GM21737 (cell line): ENCODE results near the gene KIAA0753.

Experiments used
- ATAC-seq: cut with Tn5 transposase; IDR thresholded peaks from one replicate; pipeline ENCODE4 v1.9.1; 2021; ENCODE audit warnings: mild to moderate bottlenecking, moderate library complexity; ENCODE audit not compliant: unreplicated experiment

KIAA0753 gene

DNA sequence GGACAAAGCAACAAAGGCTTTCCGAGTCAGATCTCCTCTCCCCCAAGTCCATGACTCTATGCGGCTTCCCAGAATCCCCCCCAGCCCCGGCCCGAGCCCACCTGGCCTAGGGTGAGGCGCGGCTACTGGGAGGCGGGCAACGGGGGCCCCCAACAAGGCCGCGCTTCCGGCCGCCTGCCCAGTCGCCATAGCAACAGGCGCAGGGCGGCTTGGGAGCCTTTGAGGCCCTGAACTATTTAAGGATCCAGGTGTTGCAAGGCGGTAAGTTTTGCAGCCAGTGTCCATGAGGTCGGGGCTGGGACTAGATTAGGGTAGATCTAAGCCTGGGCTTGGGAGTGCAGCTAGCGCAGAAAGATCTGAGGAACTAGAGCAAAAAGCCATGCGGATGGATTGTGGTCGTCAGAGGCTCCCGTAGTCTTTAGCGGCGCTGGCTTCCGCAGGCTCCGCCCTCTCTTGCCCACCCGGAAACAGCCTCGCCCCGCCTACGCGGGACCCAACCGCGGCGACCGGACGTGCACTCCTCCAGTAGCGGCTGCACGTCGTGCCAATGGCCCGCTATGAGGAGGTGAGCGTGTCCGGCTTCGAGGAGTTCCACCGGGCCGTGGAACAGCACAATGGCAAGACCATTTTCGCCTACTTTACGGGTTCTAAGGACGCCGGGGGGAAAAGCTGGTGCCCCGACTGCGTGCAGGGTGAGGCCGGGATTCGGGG is at the start of gene KIAA0753, which contains the start of gene TXNDC17:
Gene KIAA0753 (minus strand): TSS at position 176 of the 711 bp plus-strand sequence. CDS start 5,608 bp downstream, outside the sequence.
Gene TXNDC17 (plus strand): TSS at position 525 of the 711 bp plus-strand sequence. CDS start 23 bp downstream, at position 548.
- peak; percentile 90 for ATAC-seq

DNA sequence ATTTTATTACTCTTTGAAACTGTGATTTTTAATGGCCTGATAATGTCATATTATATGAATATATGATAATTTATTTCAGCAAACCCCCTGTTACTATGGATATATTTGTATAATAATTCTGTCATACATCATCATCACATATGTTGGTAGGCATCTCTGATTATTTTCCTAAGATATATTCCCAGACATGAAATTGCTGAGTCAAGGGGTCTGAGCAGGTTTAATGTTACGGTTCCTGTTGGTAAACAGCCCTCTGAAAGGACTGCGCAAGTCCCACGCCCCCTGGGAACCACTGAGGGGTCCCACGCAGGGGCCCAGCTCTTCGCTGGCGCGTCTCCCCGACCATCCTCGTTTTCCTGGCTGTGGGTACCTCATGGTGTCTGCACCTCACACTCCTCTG is 48.4 kb upstream of the KIAA0753 start:
- no peak for ATAC-seq

DNA sequence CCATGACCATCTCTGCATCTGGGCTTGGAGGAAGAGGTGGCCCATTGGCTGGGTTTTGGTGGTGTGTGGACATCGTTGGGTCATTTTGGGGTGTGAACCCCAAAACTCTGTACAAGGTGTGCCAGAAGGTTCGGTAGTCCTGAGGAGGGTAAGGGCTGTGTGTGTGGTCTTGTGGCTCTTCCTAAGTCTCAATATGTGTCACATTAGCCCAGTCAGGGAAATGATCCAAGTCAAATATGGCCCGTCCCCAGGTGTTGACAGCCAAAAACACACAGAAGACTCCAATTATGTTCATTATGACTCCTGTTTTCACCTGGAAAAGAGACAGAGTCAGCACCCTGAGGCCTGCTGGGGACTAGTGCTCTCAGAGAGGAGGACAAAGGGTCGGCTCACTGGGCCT is 45.5 kb upstream of the KIAA0753 start:
- no peak for ATAC-seq

DNA sequence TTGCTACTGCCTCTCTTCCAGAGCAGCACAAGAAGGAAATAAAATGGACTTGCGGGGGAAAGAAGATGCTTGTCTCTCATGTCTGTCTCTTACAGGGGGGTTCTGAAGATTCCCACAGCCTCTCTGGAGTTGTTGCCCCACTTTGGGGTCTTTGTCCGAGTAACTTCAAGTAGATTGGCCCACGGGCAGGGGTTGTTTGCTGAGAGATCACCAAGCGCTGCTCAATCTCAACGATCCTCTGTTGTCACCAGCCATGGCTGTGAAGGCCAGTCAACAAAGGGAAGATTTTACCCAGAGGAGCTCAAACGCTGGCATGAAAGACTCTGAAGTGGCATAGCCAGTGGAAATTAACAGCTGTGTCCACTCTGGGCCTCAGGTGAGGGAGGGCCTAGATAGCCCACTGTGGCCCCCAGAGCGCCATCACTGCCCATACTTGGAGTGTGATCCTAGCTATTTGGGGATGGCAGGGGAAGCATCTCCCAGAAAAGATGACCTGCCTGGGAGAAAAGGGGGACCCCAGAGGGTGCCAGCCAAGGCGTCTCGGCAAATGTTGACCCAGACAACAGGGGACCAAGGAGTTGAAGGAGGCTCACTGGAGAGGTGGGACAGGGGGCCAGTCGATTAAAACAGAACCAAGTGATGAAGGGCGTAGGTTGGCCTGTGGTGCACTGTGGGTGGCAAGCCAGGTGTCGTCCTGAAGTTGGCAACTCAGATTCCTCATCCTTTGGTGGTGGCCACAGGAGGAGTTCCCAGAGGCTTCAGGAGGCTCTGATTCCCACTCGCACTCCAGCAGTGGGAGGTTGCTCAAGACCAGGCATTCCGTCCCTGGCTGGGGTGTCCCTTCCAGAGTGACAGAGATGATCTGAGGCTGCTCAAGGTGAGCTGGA is 44.6 kb upstream of the KIAA0753 start:
- no peak for ATAC-seq

DNA sequence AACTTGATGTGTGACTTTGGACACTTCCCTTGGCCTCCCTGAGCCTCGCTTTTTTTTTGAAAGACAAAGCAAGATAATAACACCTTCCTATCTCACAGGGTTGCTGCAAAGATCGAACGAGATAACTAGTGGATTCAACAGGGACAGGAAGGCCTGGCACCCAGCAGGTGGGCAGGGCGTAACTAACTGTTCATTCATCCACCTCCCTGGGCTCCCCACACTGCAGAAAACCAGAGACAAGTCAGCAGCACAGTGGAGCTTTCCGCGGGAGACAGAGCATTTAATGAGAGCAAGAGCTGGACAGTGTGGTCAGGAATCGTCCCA is 43.9 kb upstream of the KIAA0753 start:
- ATAC-seq: no peak

DNA sequence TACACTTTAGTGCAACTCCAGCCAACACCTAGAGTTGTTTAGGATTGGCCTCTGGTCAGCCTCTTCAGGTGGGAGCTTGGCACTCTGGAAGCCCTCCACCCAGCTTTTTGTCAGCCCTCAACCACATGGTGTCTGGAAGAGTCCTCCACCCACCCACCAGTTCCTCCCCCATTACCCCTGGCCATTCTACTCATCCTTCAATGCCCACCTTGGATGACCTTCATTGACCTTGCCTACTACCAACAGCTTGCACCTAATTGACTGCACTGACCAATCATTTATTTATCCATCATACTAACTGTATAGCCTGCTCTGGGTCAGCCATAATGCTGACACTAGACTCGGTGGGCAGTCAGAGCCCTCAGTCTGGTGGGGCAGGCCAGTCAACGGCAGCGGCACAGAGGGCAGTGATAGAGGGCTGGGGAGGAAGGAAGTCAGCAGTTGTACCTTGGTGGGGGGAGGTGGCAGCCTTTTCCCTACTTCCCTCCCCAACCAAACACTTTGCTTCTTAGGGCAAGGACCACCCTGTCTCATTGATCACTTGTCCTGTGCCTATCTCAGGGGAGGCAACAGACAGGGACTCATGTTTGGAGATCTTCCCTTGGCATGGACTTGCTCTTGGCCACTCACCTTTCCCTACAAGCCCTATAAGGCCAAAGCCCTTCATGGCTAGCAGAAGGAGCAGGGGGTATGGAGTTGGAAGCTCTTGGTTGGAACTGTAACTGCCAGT is 43.4 kb upstream of the KIAA0753 start:
- ATAC-seq: no peak

DNA sequence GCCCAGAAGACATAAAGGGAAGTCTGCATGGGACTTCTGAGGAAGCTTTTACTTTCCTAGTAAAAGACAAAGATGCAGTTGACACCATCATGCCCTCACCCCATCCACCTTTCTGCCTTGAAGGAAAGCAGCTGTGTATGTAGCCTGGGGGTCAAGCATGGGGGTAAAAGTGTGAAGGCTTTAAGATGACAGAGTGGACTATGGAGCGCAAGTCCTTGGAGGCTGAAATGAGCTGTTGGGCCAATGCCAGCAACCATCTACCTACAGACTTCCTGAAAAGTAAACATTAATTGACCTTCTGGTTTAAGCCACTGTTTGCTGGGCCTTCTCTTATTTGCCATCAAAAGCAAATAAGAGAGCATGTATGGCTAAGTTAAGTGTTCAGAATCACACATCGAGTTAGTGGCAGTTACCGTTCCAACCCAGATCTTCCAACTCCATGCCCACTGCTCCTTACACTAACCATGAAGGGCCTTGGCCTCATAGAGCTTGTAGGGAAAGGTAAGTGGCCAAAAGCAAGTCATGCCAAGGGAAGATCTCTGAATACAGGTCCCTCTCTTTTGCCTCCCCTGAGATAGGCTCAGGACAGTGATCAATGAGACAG is 42.7 kb upstream of the KIAA0753 start:
- no peak for ATAC-seq

DNA sequence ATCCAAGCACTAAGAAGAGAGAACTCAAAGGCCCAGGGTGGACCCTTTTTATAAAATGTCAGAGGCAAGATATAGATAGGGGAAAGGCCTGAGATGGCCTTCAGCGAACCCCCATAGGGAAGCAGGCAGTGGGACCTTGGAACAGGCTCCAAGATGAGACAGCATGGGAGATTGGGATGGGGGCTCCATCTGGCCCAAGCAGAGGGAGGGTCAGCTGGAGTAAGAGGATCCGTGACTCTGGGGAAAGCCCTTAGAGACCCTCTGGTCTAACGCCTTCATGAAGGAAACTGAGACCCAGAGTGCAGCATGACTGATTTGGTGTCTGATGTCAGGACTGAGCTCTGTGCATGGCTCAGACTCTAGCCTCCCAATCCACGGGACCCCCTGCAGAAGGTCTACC is 41.8 kb upstream of the KIAA0753 start:
- ATAC-seq: no peak

DNA sequence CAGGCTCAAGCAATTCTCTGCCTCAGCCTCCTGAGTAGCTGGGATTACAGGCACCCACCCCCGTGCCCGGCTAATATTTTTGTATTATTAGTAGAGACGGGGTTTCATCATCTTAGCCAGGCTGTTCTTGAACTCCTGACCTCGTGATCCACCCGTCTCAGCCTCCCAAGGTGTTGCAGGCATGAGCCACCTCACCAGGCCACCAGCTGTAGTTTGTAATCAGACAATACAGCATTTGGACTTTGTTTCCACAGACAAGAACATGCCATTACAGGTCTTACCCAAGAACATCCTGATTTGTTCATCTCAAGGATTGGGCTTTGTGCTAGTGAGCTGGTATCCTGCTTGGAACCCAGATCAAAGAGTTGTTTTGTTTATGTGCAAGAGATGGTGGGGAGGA is 41.2 kb upstream of the KIAA0753 start:
- no peak for ATAC-seq

DNA sequence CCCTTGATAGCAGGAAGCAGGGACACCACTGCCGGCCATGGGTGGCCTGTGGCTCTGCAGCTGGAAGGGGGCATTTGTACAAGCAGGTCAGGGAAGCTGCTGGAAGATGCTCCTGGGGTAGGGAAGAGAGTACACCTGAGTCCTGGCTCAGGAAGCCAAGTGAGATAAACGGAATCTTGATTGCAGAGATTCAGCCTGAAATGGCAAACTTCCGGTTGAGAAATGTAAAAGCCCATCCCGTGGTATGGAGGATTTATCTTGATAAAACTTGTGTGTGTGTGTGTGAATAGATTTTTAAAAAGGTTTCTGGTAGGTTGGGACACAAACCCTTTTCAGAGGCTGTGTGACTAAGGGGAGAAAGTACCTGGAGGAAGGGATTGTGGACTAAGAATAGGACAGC is 40.7 kb upstream of the KIAA0753 start:
- ATAC-seq: no peak

DNA sequence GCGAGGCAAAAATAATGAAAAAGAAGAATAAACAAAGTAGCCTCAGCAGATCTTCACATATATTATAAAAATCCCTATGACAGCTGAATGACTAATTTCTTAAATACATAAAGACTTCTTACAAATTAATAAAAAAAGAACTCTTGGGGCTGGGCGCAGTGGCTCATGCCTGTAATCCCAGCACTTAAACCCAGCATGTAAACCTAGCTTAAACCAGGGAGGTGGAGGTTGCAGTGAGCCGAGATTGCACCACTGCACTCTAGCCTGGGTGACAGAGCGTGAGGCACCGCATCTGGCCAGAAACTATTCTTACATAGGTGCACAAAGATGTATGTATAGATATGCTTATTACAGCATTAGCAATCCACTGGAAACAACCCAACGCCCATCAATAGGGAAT is 38.7 kb upstream of the KIAA0753 start:
- no peak for ATAC-seq

DNA sequence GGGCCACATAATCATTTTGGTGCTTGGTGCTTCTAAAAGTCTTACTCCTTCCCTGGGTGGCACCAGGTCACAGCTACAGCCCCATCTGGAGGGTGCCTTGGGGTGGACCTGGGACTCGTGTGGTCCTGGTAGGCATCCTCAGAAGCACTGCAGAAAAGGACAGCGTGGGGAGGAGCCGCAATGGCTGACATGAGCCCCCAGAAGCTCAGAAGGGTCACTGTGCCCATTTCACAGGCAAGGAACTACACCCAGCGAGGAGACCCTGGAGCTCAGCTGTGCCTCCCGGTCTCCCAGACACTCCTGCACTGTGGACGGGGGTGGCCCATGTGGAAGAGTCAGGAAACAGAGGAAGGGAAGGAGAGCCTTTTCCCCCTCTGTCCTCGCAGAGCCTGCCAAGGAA is 37.4 kb upstream of the KIAA0753 start:
- no peak for ATAC-seq

DNA sequence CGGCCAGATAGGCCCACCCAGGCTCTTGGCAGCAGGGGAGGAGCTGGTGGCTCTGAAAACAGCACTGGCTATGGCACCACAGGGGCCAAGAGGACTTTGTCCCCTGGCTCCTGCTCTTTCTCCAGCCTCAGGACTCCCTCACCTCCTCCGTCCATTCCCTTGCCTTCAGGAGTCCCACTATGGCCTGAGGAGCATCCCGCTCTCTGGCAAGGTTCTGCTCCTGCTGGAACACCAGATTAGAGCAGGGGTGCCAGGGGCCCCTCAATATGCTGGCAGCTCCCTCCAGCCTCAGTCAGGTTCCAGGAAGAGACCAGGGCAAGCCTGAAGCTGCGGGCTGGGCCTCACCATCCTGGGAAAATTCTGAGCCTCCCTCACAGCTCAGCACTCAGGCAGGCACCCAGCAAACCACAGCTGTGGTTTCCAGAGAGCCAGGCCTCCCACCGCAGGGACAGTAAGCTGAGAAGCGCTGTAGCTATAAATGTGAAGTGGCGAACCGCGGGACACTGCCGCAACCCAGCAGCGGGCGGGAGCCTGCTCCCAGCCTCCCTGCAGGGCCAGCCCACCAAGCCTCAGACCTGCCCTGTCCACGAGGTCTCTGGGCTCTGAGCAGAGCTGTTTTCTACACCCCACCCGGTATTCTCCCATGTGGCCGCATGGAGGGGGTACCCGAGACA is 36.8 kb upstream of the KIAA0753 start:
- no peak for ATAC-seq

DNA sequence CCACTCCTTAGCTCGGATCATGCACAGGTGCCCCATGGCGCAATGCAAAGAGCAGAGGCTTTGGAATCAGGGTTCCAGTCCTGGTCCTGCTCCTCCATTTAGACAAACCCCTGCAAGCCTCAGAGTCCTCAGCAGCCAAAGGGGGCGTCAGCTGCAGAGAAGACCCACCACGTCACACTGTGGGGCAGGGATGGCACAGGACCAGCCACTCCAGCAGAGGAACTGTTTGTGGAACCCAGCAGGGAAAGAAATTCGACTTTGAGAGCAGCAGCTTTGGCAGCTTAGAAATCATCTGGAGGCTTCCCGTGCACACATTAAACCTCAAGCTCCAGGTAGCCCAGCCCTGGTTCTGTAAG is 36.3 kb upstream of the KIAA0753 start:
- no peak for ATAC-seq

DNA sequence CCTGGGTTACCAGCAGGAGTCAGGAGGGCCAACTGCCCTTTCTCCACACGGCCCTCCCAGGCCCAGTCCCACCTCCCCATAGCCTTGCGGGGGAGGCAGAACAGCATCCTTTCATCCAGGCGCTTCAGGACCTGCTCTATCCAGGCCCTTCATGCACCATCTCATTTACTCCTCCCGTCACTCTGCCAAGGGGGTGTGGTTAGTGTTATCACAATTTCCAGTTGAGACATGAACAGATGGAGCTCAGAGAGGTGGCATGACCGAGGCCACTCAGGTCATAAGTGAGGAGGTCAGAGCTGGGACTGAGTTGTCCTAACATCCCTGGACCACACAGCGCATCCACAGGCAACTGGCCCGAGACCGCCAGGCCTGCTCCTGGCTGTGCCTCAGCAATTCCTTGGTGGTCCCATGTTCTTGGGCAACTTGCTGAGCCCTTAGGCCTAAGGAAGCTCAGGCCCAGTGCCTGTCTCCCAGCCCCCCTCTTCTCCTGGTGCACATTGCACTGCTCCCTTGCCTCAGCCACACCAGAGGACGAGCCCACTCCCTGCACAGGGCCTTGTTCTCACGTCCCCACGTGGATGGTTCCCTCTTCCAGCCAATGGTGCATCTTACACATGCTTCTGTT is 34.8 kb upstream of the KIAA0753 start:
- no peak for ATAC-seq

DNA sequence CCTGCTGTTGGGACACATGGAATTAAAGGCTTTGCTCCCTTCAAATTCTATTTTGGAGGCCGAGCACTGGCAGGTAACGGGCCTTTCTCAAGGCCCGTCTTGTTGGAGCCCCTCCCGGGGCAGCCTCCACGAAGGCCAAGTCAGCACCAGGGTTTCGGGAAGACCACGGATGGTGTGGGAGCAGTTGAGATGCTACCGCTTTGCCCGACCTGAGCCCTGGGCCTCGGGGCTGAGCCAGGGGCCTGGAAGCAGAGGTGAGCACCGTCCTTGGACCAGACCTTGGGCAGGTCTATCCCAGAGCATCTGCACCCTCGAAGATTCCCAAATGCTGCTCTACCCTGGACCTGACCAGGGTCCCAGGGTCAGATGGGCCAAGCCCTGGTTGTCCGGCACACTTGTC is 34.1 kb upstream of the KIAA0753 start:
- ATAC-seq: no peak

DNA sequence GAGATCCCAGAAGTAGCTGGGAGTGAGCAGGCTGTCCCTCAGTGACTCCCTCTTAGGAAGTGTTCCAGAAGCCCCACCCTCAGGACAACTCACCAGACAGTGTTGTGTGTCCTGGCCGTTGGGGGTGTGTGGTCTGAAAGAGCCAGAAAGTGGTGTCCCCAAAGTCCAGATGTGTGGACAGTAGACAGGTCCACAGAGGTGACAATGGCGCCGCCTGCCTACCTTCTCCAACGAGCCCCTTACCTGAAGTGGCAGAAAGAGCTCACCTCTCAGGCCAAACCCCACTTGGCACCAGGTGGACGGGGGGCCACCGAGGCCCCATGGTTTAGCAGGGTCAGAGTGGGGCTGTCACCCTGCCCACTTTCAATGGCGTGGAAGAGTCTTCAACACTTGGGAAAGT is 30.9 kb upstream of the KIAA0753 start:
- no peak for ATAC-seq

DNA sequence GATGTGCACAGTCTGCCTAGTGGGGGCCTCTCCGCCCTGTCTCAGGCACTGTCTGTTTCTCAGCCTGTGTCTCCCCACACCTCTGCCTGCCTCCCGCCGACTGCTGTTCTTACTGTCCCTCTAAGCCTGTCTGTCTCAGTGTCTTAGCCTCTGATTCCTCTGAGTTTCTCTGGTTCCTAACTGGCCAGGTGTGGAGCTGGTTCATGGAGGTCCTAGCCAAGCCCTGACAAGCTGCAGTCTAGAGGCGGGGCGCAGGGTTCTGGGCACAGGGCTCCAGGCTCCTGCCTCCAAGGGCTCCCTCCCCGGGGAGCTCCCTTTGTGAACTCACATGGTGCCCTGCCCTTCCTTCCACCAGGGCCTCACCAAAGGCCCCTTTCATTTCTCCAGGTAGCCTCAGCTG is 30.5 kb upstream of the KIAA0753 start:
- ATAC-seq: no peak

DNA sequence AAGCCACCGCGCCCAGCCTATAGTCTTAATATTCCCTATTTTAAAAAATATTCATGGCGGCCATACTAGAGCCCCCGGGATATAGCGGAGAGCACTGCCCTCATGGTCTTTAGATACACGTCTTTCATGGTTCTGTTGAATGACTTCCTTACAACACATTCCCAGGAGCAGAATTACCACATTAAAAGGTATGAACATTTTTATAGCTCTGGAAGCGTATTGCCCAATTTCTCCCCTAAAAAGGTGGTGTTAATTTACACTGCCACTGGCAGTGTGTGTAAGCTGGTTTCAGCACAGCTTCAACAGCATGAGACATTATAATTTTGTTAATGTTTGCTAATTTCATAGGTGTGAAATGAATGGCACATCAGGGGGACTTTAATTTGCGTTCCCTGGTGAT is 30.1 kb upstream of the KIAA0753 start:
- ATAC-seq: no peak

DNA sequence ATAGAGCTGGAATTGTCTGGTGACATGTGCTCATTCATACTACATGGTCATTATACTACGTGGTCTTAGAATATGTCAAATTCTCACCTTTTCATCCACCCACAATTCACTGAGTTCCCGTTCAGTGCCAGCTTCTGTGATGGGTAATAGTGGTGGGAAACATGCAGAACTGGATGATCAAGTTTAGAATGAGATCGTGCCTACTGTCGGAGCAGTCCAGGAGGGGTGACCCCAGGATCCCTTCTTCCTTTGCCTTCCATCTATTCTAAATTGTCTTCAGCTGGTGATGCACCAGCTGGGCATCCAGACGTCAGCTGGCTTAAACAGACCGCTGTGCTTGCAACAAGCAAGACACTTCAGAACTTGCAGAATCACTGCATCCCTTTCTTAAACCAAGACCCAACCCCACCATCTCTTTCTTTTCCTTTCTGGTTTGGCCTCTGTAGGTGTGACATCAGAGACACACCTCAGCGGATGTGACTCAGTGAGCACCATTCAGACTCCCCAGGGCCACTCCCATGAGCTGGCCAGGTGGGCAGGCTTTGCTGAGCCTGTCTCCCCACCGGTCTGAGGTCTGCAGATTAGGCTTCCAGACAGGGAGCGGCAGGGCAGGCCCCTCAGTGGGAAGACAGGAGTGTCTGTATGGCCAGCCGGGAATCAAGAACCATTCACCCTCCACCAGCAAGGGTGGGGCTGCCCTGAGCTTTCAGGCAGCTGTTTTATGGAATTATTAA is 29.1 kb upstream of the KIAA0753 start:
- ATAC-seq: no peak
